GM12878 (cell line): Measurements from ENCODE around the gene SLC46A2. TPM values are rescaled to one million over a fixed set of nuclear protein-coding genes. Genes with fewer than 3 reads are reported as not detected.

Source experiments
- ATAC-seq: fragments of 200-7000 bp; cut with Tn5 transposase; 3 replicates; pipeline ENCODE4 v1.9.1; 2020; ENCODE audit warnings: mild to moderate bottlenecking, moderate library complexity
- BruUV-seq: library from RNA; stranded (reverse); fragments of 400-500 nt; replicated peaks from 2 replicates; lab custom pipeline; 2021; lab: Mats Ljungman, UMichigan
- CTCF ChIA-PET: fragments of 300-600 bp; sonication (Branson Sonifier 250); formaldehyde crosslinking; extraction: SDS; loops from one replicate; lab custom pipeline; 2021; ENCODE audit warnings: inconsistent platforms; lab: Yijun Ruan, JAX
- POLR2A ChIA-PET: fragments of 350-600 bp; formaldehyde crosslinking; extraction: SDS; loops from one replicate; lab custom pipeline; 2021; ENCODE audit warnings: inconsistent platforms; lab: Charles Lee
- RAD21 ChIA-PET: fragments of 300-600 bp; sonication (Branson Sonifier 250); formaldehyde crosslinking; loops from one replicate; lab custom pipeline; 2023; ENCODE audit warnings: antibody characterized with exemption; ENCODE audit not compliant: unreplicated experiment; lab: Charles Lee
- SMC1A ChIA-PET: fragments of 300-600 bp; sonication (Branson Sonifier 250); formaldehyde crosslinking; loops from one replicate; lab custom pipeline; 2023; ENCODE audit not compliant: unreplicated experiment, uncharacterized antibody; lab: Charles Lee
- DNase-seq: peaks from one replicate; pipeline ENCODE4 v3.0.0-alpha.2; 2011; ENCODE audit warnings: low read depth, low spot score
- FAIRE-seq: peaks from 3 replicates; lab custom pipeline; 2011; peaks lifted over from hg19 to GRCh38; lab: Jason Lieb, UNC
- H2AFZ ChIP-seq: 2 replicates; pipeline ENCODE4 v1.6.0; 2011; ENCODE audit warnings: low read depth, low read length, control low read depth; ENCODE audit not compliant: control insufficient read depth
- H3K27ac ChIP-seq: 2 replicates; pipeline ENCODE4 v1.5.1; 2011; ENCODE audit warnings: control low read depth; ENCODE audit not compliant: control insufficient read depth, insufficient read depth
- H3K27me3 ChIP-seq, 2 experiments: replicated peaks in 1 of 2; 2 replicates each; pipeline versions ENCODE4 v1.6.0 to v1.6.1; 2011; ENCODE audit warnings: low read length in 1 of 2; ENCODE audit not compliant: control insufficient read depth in 2 of 2, insufficient read depth in 2 of 2
- H3K36me3 ChIP-seq, 2 experiments: 2 replicates each; pipeline ENCODE4 v1.5.1; 2011; ENCODE audit warnings: low read length in 1 of 2; ENCODE audit not compliant: control insufficient read depth in 2 of 2, insufficient read depth in 2 of 2
- H3K4me1 ChIP-seq: 2 replicates; pipeline ENCODE4 v1.6.1; 2011; ENCODE audit warnings: mild to moderate bottlenecking, low read length, moderate library complexity, mixed read lengths; ENCODE audit not compliant: control insufficient read depth, insufficient read depth
- H3K4me2 ChIP-seq: 2 replicates; pipeline ENCODE4 v1.6.0; 2011; ENCODE audit warnings: control low read depth; ENCODE audit not compliant: control insufficient read depth, insufficient read depth
- H3K4me3 ChIP-seq: fragments of 200-600 bp; sonication (generic); 2 replicates; pipeline ENCODE4 v1.5.1; 2016
- H3K79me2 ChIP-seq: 2 replicates; pipeline ENCODE4 v1.6.0; 2011; ENCODE audit warnings: low read length; ENCODE audit not compliant: control insufficient read depth, insufficient read depth
- H3K9ac ChIP-seq: 2 replicates; pipeline ENCODE4 v1.8.0; 2011; ENCODE audit warnings: low read length, control low read depth, mixed read lengths; ENCODE audit not compliant: control insufficient read depth, insufficient read depth
- H3K9me3 ChIP-seq: replicated peaks from 3 replicates; pipeline ENCODE4 v1.5.1; 2011; ENCODE audit warnings: mild to moderate bottlenecking, low read length; ENCODE audit not compliant: control insufficient read depth, insufficient read depth
- H4K20me1 ChIP-seq: 2 replicates; pipeline ENCODE4 v1.6.0; 2011; ENCODE audit not compliant: control insufficient read depth, insufficient read depth
- EP300 ChIP-seq, 2 experiments: fragments of 150-350 bp in 1 of 2; IDR thresholded peaks; 2 replicates each; pipeline ENCODE4 v1.6.1; 2011 to 2012; ENCODE audit warnings: low read depth in 2 of 2, low read length in 2 of 2, borderline replicate concordance in 1 of 2, improper control_type of control experiment in 1 of 2, inconsistent platforms in 1 of 2; ENCODE audit not compliant: control insufficient read depth in 1 of 2
- KLF5 ChIP-seq: fragments of 450-650 bp; IDR thresholded peaks from 2 replicates; pipeline ENCODE4 v1.6.1; 2014; ENCODE audit warnings: mild to moderate bottlenecking; ENCODE audit not compliant: partially characterized antibody
- SUPT20H ChIP-seq: IDR thresholded peaks from 2 replicates; pipeline ENCODE4 v1.6.1; 2011; ENCODE audit warnings: low read depth, mild to moderate bottlenecking, low read length, moderate library complexity, borderline replicate concordance; ENCODE audit not compliant: control insufficient read depth
- WGBS: methylation state at CpG from one replicate; pipeline ENCODE4 v1.1.6; 2016; ENCODE audit warnings: low lambda C conversion rate; ENCODE audit not compliant: insufficient replicate concordance, insufficient coverage; ENCODE audit errors: missing lambda C conversion rate; 5-methylcytosine and 5-hydroxymethylcytosine counted together
- in situ Hi-C: fragments of 300-500 bp; cut with MboI; formaldehyde crosslinking; loops from 9 replicates; pipeline ENCODE4 v1.14.3; 2018; ENCODE audit warnings: mixed read lengths
- intact Hi-C: fragments of 100-400 bp; cut with micrococcal nuclease; formaldehyde crosslinking; loops from one replicate; pipeline ENCODE4 v1.14.2; 2022; ENCODE audit not compliant: unreplicated experiment
- polyA plus RNA-seq, 11 experiments: library from polyadenylated mRNA; depleted of rRNA in 4 of 11; unstranded in 6 of 11; stranded (reverse) in 5 of 11; fragments of >200 nt; fragmentation: Nextera tagmentation in 4 of 11; fragmentation: Illumina TruSeq in 1 of 11; extraction: Ambion mirVana in 4 of 11; extraction: Trizol in 1 of 11; gene quantifications; 1 replicate in 1 of 11; 2 replicates in 10 of 11; pipeline versions ENCODE4 v1.2.1 to v1.2.3, GENCODE V29; 2011 to 2016; ENCODE audit warnings: inconsistent platforms in 2 of 11, missing spikeins in 2 of 11, low read depth in 1 of 11
- total RNA-seq, 4 experiments: library from RNA; depleted of rRNA in 3 of 4; stranded (reverse); fragments of >200 nt in 3 of 4; fragmentation: Illumina TruSeq in 1 of 4; extraction: Trizol in 1 of 4; gene quantifications; 2 replicates each; pipeline versions ENCODE4 v1.2.1 to v1.2.3, GENCODE V29; 2013 to 2021
- TF ChIP-seq, protein P1 (sequence below): fragments of 450-650 bp; IDR thresholded peaks from 2 replicates; pipeline ENCODE4 v1.6.1; 2017; ENCODE audit warnings: mild to moderate bottlenecking, moderate library complexity

SLC46A2 gene
- total and polyA plus RNA-seq, 10 of the 15 experiments (the other 5 are each of a cell fraction or from before 2014, with no cell fraction given), result not detected

- H4K20me1 ChIP-seq, result no peaks in the 10 kb centered on the region
- ATAC-seq, result no peak
- POLR2A ChIA-PET, result interaction anchor here (0.6 kb wide), 1 partner anchor 49 kb away, joined by 5 read pairs; no protein-coding TSS in a partner anchor
- in situ Hi-C loops, result no loop called here
- no peak overlapping the region for H3K4me3 ChIP-seq
- no peak overlapping the region for H3K9ac ChIP-seq
- intact Hi-C loops, result no loop called here
- BruUV-seq, result no TSS peak
- H3K4me2 ChIP-seq, result no peak overlapping the region
- DNase-seq, result no peak
- no peak overlapping the region for H3K27ac ChIP-seq
- CTCF ChIA-PET, result interaction anchor here (0.6 kb wide), 1 partner anchor 568 kb away, joined by 3 read pairs; no protein-coding TSS in a partner anchor
- H3K27me3 ChIP-seq, result peaks cover 7% of the 10 kb centered on the region in 2 experiments
- no peaks in the 10 kb centered on the region; the same call in 2 of the 3 replicates for H3K9me3 ChIP-seq
- SMC1A ChIA-PET, result no interaction called here
- no peaks in the 10 kb centered on the region for H3K36me3 ChIP-seq
- RAD21 ChIA-PET, result no interaction called here
- H3K79me2 ChIP-seq, result no peaks in the 10 kb centered on the region
- no peak for FAIRE-seq
- no peaks in the 10 kb centered on the region for H3K4me1 ChIP-seq
- no peak overlapping the region for H2AFZ ChIP-seq
- no peak for TF ChIP-seq EP300 (IDR thresholded peaks at IDR 0.05; ENCODE audit: borderline replicate concordance in 1 of 2, control insufficient read depth in 1 of 2, low read depth in 2 of 2, low read length in 2 of 2)
- TF ChIP-seq KLF5, result no peak
- no peak for TF ChIP-seq SUPT20H
- TF ChIP-seq, protein P1, sequence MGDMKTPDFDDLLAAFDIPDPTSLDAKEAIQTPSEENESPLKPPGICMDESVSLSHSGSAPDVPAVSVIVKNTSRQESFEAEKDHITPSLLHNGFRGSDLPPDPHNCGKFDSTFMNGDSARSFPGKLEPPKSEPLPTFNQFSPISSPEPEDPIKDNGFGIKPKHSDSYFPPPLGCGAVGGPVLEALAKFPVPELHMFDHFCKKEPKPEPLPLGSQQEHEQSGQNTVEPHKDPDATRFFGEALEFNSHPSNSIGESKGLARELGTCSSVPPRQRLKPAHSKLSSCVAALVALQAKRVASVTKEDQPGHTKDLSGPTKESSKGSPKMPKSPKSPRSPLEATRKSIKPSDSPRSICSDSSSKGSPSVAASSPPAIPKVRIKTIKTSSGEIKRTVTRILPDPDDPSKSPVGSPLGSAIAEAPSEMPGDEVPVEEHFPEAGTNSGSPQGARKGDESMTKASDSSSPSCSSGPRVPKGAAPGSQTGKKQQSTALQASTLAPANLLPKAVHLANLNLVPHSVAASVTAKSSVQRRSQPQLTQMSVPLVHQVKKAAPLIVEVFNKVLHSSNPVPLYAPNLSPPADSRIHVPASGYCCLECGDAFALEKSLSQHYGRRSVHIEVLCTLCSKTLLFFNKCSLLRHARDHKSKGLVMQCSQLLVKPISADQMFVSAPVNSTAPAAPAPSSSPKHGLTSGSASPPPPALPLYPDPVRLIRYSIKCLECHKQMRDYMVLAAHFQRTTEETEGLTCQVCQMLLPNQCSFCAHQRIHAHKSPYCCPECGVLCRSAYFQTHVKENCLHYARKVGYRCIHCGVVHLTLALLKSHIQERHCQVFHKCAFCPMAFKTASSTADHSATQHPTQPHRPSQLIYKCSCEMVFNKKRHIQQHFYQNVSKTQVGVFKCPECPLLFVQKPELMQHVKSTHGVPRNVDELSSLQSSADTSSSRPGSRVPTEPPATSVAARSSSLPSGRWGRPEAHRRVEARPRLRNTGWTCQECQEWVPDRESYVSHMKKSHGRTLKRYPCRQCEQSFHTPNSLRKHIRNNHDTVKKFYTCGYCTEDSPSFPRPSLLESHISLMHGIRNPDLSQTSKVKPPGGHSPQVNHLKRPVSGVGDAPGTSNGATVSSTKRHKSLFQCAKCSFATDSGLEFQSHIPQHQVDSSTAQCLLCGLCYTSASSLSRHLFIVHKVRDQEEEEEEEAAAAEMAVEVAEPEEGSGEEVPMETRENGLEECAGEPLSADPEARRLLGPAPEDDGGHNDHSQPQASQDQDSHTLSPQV, result no peak
- 61% methylated on average over 4 of the region's 4 CpGs for WGBS
Measured at GRCh38 chr9:112886351-112886750, 4.3 kb downstream of the SLC46A2 start.
